Inflammatory macrophage (primary cell): Measurements from ENCODE around the gene ZAR1L.

Source experiments
- DNase-seq, 2 donors: peaks; one replicate each; pipeline ENCODE4 v3.0.0-alpha.2; 2020 to 2022

Gene ZAR1L

GRCh38 chr13:32300920-32301319 is 14.2 kb downstream of the ZAR1L start:
- no peak for DNase-seq

DNA sequence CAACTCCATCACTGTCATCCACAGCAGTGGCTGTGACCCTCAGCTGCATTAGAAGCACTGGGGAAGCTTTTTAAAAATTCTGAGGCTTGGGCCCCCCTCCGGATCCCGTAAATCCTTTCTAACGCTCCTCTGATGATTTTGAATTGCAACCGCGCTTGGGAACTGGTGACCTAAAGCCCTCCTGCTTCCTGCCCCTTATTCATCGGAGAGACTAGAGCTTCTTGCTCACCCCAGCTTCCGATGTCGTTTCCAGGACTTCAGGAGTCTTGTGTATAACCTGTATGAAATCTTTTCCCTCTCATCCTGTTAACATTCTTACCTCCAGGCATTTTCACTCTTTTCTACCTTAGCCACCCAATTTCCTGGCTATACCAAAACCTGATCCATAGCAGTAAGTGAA is 14.8 kb downstream of the ZAR1L start:
- no peak for DNase-seq

GRCh38 chr13:32299893-32300292 is 15.3 kb downstream of the ZAR1L start:
- DNase-seq: no peak

DNA sequence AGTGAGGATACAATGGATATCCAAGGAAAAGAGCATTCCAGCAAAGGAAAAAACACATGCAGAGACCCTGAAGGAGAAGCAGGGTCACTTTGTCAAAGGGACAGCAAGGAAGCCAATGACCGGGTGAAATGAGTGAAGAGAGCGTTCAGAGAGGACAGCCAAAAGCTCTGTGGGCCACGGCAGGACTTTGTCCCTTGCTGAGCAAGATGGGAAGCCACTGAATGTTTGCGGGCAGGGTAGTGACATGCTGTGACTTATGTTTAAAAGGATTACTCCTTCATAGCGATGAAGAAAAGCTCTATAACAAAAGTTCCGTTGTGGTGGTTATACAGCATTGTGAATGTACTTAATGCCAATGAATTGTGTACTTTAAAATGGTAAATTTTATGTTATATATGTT is 16.5 kb downstream of the ZAR1L start:
- DNase-seq: no peak

DNA sequence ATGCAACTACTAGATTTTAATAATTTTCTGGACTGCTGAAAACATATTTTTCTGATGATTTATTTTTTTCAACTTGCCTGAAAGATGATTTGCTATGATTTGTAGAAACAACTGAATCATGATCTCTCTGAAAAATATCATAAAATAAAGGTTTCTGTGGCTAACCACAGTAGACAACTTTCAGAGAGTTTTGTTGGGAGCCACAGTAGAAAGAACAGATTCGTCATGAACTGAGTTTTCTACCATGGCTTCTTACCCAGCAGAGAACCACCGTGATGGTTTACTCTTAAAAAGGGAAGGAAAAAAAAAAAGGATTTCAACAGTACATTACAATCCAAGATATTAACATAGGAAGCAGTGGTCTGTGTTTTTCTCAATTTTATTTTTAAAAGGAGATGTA is 18.0 kb downstream of the ZAR1L start:
- no peak for DNase-seq

- no peak for DNase-seq
Observed at GRCh38 chr13:32285633-32285965, 29.6 kb downstream of the ZAR1L start.

DNA sequence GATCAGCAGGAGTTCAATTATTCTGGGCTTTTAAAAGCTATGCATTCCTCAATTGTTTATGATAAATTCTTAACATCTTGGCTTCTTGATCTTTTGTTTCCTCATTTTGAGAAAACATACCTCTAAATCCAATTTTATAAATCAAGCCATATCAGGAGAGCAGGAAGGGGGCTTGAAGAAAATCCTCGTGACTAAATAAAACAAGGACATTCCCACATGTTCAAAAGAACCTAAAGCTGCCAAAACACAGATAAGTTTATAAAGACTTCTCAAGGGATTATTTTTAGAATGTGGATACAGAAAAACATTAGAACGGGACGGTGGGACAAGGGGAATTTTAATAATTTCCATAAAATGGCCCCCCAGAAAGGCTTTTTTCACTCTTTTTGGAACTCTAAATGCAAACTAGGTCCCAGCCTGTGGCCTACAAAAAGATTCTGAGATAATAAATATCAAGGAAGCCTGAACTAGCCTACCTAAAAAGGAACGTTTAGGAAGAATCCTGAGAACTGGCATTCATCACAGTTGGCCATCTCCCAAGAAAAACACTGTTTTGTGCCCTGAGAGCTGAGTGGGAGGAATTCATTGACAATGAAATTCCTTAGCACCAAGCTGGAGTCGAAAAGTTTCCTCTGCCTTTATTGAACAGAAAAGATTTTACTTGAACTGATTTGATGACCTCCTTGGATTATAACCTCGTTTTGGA is 30.1 kb downstream of the ZAR1L start:
- DNase-seq: no peak

DNA sequence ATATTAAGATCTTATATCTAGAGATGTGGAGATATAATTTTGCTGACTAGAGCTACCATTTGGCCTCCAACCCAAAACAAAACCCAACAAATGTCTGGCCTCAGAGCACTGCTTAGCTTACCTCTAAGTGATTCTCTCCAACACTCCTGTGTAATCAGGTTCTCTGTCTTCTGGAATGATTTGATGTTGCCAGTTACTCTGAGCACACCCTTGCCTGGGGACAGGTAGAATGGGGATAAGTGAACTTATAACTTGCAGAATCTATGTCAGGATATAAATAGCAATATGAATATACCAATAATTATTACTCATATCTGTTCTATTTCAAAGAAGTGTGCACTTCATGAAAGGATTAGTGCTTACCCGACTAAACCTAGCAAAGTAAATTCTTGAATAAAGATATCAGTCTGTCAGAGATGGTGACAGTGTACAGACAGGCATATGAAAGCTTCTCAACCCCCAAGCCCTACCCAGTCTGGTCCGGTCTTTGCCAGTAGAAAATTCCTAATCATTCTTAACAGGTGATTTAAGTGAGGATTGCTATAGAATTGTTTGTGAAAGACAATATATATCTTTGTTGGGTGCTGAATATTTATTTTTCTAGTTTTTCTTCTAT is 33.0 kb downstream of the ZAR1L start:
- DNase-seq: no peak

- no peak for DNase-seq
Observed at GRCh38 chr13:32281096-32281495, 34.1 kb downstream of the ZAR1L start.

DNA sequence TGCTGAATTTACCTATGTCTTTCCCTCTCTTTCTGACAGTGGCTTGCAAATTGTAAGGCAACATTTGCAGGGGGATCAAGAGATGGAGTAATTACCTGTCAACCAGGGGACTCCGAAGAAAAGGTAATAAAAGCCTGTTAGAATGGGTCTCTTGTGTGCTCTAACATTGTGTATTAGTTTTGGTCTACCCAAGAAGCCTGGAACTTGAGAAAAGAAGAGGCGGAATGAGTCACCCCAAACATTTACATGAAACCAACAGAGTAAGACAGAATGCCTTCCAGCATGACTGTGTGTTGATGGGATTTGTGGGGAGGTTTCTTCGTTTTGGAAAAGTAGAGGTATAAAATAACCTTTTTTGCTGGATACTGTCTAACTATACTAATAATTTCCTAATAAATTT is 36.7 kb downstream of the ZAR1L start:
- DNase-seq: peak in 1 of 2 donors; percentile 23

DNA sequence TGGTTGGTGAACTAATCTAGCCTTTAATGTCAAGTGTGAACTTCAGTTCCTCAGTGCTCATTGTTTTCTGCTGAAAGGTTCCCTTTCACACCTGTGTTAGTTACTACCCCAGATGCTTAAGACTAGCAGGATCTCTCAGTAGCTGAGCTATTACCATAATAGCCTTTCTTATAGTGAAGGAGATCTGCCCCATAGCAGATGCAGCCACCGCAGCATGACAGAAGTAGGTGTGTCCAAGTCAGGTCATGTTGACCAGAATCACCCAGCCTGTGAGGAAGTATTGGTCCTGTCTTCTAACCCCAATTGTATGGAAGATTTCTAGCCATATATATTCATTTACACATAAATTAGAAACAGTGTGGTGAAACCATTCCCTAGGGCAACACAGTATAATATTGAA is 37.3 kb downstream of the ZAR1L start:
- no peak for DNase-seq

DNA sequence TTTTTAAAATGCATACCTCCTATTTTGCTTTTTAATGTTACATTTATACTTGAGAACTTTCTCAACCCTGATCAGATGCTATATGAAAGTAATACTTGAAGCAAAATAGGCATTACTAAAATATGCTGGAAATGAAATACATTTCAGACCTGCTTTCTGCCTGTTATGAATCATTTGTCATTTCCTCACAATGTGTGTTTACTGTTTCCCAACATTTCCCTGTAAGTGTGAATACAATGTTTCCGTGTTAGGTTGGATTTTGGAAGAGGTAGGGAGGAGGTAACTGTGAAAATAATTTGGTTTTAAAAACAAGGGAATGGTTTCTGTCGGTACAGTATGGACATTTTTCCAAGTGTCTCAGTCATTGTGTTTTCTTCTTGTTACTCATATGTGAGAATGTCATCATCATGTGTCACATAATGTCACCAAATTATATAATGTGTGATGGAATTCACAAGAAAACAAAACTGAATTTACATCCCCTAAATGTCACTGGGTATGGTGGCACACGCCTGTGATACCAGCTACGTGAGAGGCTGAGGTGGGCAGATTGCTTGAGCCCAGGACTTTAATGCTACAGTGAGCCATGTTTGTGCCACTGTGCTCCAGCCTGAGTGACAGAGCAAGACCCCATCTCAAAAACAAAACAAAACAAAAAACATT is 43.0 kb downstream of the ZAR1L start:
- DNase-seq: no peak

DNA sequence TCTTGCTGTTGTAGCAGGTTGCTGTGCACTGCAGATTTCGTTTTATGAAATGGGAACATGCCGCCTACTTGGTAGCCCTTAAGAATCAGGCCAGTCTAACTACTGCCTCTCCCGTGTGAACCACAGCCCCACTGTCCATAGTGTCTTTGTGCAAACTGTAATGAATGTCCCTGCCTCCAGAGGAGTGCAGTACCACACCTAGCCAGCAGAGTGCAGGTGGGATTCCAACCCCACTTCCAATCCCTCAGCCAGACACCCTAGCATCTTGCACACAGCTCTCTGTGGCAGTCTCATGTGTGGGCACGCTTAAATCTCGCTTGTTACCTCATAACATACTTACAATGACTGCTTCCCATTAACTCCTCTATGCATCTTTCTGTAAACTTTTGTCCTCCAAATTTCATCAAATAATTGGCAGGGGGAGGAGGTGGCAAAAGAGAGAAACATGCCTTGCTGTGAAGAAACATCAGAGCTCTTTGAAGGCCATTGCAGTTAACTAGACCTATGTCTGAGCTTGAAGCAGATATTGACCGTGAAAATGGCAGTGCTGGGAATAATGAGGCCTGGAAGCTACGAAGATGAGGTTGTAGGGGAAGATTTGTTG is 47.2 kb downstream of the ZAR1L start:
- DNase-seq: peak in 1 of 2 donors; percentile 23

GRCh38 chr13:32266130-32266529 is 49.0 kb downstream of the ZAR1L start:
- no peak for DNase-seq

GRCh38 chr13:32265726-32266125 is 49.4 kb downstream of the ZAR1L start:
- no peak for DNase-seq

DNA sequence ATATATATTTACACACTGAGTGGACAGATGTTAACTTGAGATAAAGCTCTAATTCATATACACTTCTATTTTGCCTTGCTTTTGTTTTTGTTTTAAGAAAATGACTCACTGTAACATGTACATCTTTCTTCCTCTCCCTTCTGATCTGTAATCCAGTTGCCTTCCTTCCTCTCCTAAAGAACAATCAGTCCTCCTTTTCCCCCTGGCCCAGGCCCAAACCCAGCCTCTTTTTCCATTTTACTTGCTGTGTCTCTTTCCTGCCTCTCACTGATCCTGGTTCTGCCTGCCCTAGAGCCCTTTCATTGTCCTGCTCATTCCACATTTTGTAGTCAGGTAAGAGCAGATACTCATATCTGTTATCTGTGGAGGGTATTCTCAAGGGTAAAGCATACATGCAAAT is 50.8 kb downstream of the ZAR1L start:
- no peak for DNase-seq

DNA sequence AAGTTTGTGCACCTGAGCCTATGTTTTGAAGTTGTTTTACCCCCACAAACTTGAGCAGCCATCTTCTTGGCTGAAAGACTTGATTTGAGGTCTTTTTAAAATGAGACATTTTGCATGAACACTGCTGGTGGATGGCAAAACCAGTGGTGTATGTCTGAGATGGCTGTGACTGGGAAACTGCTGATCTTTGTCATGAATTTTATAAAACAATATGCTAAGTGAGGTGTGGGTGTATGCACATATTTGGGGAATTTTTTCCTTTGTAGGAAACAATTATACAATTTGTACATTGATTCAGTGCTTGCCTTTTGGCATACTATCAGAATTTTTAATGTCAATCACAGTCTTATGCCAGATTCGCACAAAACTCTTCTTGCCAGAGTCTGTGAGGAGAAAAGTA is 52.5 kb downstream of the ZAR1L start:
- DNase-seq: no peak

- no peak for DNase-seq
Observed at GRCh38 chr13:32262165-32262564, 53.0 kb downstream of the ZAR1L start.

GRCh38 chr13:32261567-32261966 is 53.6 kb downstream of the ZAR1L start:
- DNase-seq: no peak

GRCh38 chr13:32259116-32259515 is 56.0 kb downstream of the ZAR1L start:
- no peak for DNase-seq

DNA sequence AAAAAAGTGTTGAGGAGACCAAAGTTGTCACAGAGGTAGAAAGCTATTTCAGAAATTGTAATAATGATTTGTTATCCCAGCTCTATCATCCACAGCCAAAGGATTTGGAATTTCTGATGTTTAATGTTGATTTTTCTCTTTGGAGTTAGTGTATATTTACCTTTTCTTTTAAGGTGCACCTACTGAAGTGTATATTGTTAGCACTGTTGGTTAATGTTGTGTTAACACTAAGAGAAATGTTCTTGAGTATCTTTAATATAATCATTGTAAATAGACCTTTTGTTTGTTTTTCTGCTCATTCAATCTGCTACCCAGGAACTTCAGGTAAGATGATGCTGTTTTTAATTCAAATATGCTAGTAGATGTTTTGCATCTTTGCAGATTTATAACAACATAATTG is 57.5 kb downstream of the ZAR1L start:
- DNase-seq: no peak

DNA sequence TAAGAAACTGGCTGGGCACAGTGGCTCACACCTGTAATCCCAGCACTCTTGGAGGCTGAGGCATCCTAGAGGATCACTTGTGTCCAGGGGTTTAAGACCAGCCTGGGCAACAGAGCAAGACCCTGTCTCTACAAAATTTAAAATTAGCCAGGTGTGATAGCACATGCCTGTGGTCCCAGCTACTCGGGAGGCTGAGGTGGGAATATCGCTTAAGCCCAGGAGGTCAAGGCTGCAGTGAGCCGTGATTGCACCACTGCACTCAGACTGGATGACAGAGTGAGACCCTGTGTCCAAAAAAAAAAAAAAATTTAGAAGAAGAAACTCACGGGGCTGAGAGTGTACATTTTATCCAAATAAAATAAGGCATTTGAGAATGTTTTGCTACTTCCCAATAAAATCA is 58.9 kb downstream of the ZAR1L start:
- DNase-seq: no peak

GRCh38 chr13:32255724-32256109 is 59.4 kb downstream of the ZAR1L start:
- DNase-seq: no peak
